ENCODE measurements around the gene INTS1.

- TF ChIP-seq CTCF (IDR thresholded peaks at IDR 0.05 in 4 of 5, conservative IDR thresholded peaks at IDR 0.05 in 1 of 5) = no peak
- no peak for TF ChIP-seq POLR2A (IDR thresholded peaks at IDR 0.05)
These were observed 69.1 kb downstream of the INTS1 start for GRCh38 chr7:1434891-1435670.

Measured in gastrocnemius medialis (tissue), 4 donors.